ENCODE results near the gene SCO2.

GRCh38 chr22:50485221-50486131 is 39.9 kb downstream of the SCO2 start:
- no peak for TF ChIP-seq CTCF (IDR thresholded peaks at IDR 0.05; ENCODE audit: low read length)
- TF ChIP-seq EZH2 (IDR thresholded peaks at IDR 0.05; ENCODE audit: borderline replicate concordance, low read length) = no peak

Data from OCI-LY1 (cell line).